ENCODE results near the gene CAPZA1. TPM values are rescaled to one million over a fixed set of nuclear protein-coding genes. Genes with fewer than 3 reads are reported as not detected.

Gene CAPZA1
- total RNA-seq, 2 experiments from 2014 or later, result 254 to 303 TPM

- peak within 1 kb of the TSS; percentile 78 for H3K4me3 Mint-ChIP-seq
- peak within 1 kb of the TSS; percentile 68 for H3K27ac Mint-ChIP-seq
- no peaks in the 10 kb centered on the region for H3K36me3 Mint-ChIP-seq (ENCODE audit: low read depth)
- DNase-seq, result peak; percentile 97
- peaks cover 25% of the 10 kb centered on the region for H3K4me1 Mint-ChIP-seq
- ChIA-PET POLR2A (no interaction called here), CTCF (interaction anchor here (0.6 to 6.0 kb wide), 19 partner anchors 8 to 1520 kb away, joined by 3 to 45 read pairs (median 3); partner anchors contain the start of genes LRIG2, MOV10, RHOC and ST7L)
- H3K9me3 Mint-ChIP-seq, result no peaks in the 10 kb centered on the region
- H3K27me3 Mint-ChIP-seq, result peaks cover 47% of the 10 kb centered on the region
Measured at GRCh38 chr1:112715264-112716053, 95.8 kb downstream of the CAPZA1 start, which contains the start of gene PPM1J. PPM1J (minus strand) TSS chr1:112715332; CDS start chr1:112715301, 31 bp downstream.

- peak; percentile 81 for DNase-seq
- ChIA-PET CTCF (interaction anchor here (0.6 to 6.0 kb wide), 15 partner anchors 9 to 356 kb away, joined by 3 to 45 read pairs (median 4); partner anchors contain the start of genes LRIG2 and RHOC), POLR2A (no interaction called here)
- Mint-ChIP-seq H3K9me3 (no peaks in the 10 kb centered on the region), H3K27me3 (peaks cover 43% of the 10 kb centered on the region), H3K36me3 (ENCODE audit: low read depth) (no peaks in the 10 kb centered on the region), H3K27ac (no peak overlapping the region), H3K4me1 (peaks cover 25% of the 10 kb centered on the region), H3K4me3 (peak overlapping the region; percentile 78)
Measured at GRCh38 chr1:112716133-112716720, 96.6 kb downstream of the CAPZA1 start.

GRCh38 chr1:112717263-112717873 is 97.7 kb downstream of the CAPZA1 start:
- Mint-ChIP-seq H3K27ac (no peak overlapping the region), H3K27me3 (peaks cover 46% of the 10 kb centered on the region), H3K36me3 (ENCODE audit: low read depth) (no peaks in the 10 kb centered on the region), H3K4me3 (no peak overlapping the region), H3K9me3 (no peaks in the 10 kb centered on the region), H3K4me1 (peaks cover 26% of the 10 kb centered on the region)
- ChIA-PET POLR2A (interaction anchor here (0.6 kb wide), 1 partner anchor 1625 kb away, joined by 4 read pairs; no protein-coding TSS in a partner anchor), CTCF (interaction anchor here (1.0 to 6.0 kb wide), 8 partner anchors 8 to 87 kb away, joined by 3 to 45 read pairs (median 3); no protein-coding TSS in a partner anchor)
- DNase-seq, result no peak

GRCh38 chr1:112718691-112719418 is 99.2 kb downstream of the CAPZA1 start:
- peaks cover 33% of the 10 kb centered on the region for H3K27me3 Mint-ChIP-seq
- peak; percentile 78 for DNase-seq
- peaks cover 34% of the 10 kb centered on the region for H3K4me1 Mint-ChIP-seq
- H3K36me3 Mint-ChIP-seq (ENCODE audit: low read depth), result no peaks in the 10 kb centered on the region
- POLR2A ChIA-PET, result interaction anchor here (0.6 kb wide), 2 partner anchors 355 to 1665 kb away, joined by 3 to 8 read pairs; no protein-coding TSS in a partner anchor
- H3K9me3 Mint-ChIP-seq, result no peaks in the 10 kb centered on the region
- H3K27ac Mint-ChIP-seq, result no peak overlapping the region
- CTCF ChIA-PET, result interaction anchor here (0.6 to 6.0 kb wide), 14 partner anchors 10 to 767 kb away, joined by 3 to 45 read pairs (median 4); partner anchors contain the start of genes LRIG2 and MOV10
- no peak overlapping the region for H3K4me3 Mint-ChIP-seq

GRCh38 chr1:112719706-112720105 is 100.1 kb downstream of the CAPZA1 start:
- POLR2A ChIA-PET, result interaction anchor here (0.6 kb wide), 1 partner anchor 1665 kb away, joined by 8 read pairs; no protein-coding TSS in a partner anchor
- H3K27ac Mint-ChIP-seq, result no peak overlapping the region
- H3K4me1 Mint-ChIP-seq, result peaks cover 27% of the 10 kb centered on the region
- no peaks in the 10 kb centered on the region for H3K36me3 Mint-ChIP-seq (ENCODE audit: low read depth)
- CTCF ChIA-PET, result interaction anchor here (0.7 to 6.0 kb wide), 8 partner anchors 10 to 353 kb away, joined by 3 to 45 read pairs (median 6); partner anchors contain the start of genes LRIG2 and MOV10
- no peak overlapping the region for H3K4me3 Mint-ChIP-seq
- no peak for DNase-seq
- peaks cover 25% of the 10 kb centered on the region for H3K27me3 Mint-ChIP-seq
- H3K9me3 Mint-ChIP-seq, result no peaks in the 10 kb centered on the region

- Mint-ChIP-seq H3K27me3 (peaks cover 25% of the 10 kb centered on the region), H3K9me3 (no peaks in the 10 kb centered on the region), H3K27ac (no peak overlapping the region), H3K4me3 (no peak overlapping the region), H3K4me1 (peaks cover 22% of the 10 kb centered on the region), H3K36me3 (ENCODE audit: low read depth) (no peaks in the 10 kb centered on the region)
- ChIA-PET CTCF (interaction anchor here (1.1 to 4.5 kb wide), 3 partner anchors 33 to 83 kb away, joined by 3 to 36 read pairs (median 3); no protein-coding TSS in a partner anchor), POLR2A (no interaction called here)
- DNase-seq, result no peak
Measured at GRCh38 chr1:112720800-112721199, 101.2 kb downstream of the CAPZA1 start.

Other genes with a start within 250 kb of the CAPZA1 start
- 1 to 10 TPM in 1 of 2 experiments, under 1 TPM in 1; 0.84 to 1.2 TPM for gene CTTNBP2NL, start 223.6 kb upstream of the CAPZA1 start, total RNA-seq
- gene WNT2B, start 110.9 kb upstream of the CAPZA1 start, total RNA-seq, result not detected
- gene ST7L, start 691 bp upstream of the CAPZA1 start, total RNA-seq, result 10 to 100 TPM; 13.8 to 18.5 TPM
- gene MOV10, start 54.8 kb downstream of the CAPZA1 start, total RNA-seq, result 100 to 1,000 TPM; 118 to 126 TPM
- 10 to 100 TPM; 53.7 to 56.8 TPM for gene RHOC, start 87.3 kb downstream of the CAPZA1 start, total RNA-seq
- not detected for gene PPM1J, start 95.5 kb downstream of the CAPZA1 start, total RNA-seq